Breast epithelium (tissue), 4 donors: ENCODE results near the gene MAD1L1. TPM values are rescaled to one million over a fixed set of nuclear protein-coding genes. Genes with fewer than 3 reads are reported as not detected.
"Not testable (repeated sequence)": the region's sequence is repeated elsewhere in the genome, so short reads cannot be mapped to it uniquely, and the experiment has no call there.

Source experiments
- DNase-seq, 2 donors: peaks; one replicate each; pipeline ENCODE4 v3.0.0-alpha.2; 2019; ENCODE audit warnings: low spot score in 2 of 2
- H3K27ac ChIP-seq, 2 donors: fragments of 200-600 bp; sonication (generic) in 1 of 2; one replicate each; pipeline ENCODE4 v1.5.1; 2016 to 2019; ENCODE audit warnings: mild to moderate bottlenecking in 1 of 2
- H3K27me3 ChIP-seq, 2 donors: fragments of 200-600 bp; sonication (generic) in 1 of 2; one replicate each; pipeline versions ENCODE4 v1.5.1 to v1.6.0; 2017 to 2019; ENCODE audit warnings: control low read depth in 1 of 2, mild to moderate bottlenecking in 1 of 2
- H3K36me3 ChIP-seq: fragments of 200-600 bp; one replicate; pipeline ENCODE4 v1.5.1; 2019
- H3K4me1 ChIP-seq, 2 donors: fragments of 200-600 bp; sonication (generic); one replicate each; pipeline ENCODE4 v1.5.1; 2016 to 2019; ENCODE audit warnings: control low read depth in 1 of 2
- H3K4me3 ChIP-seq, 3 donors: fragments of 200-600 bp; sonication (generic); 1 replicate in 2 of 3; 2 replicates in 1 of 3; pipeline ENCODE4 v1.5.1; 2016 to 2019; ENCODE audit warnings: mild to moderate bottlenecking in 3 of 3, moderate library complexity in 2 of 3
- H3K9me3 ChIP-seq, 2 donors: fragments of 200-600 bp; sonication (generic) in 1 of 2; one replicate each; pipeline ENCODE4 v1.5.1; 2016 to 2019; ENCODE audit warnings: control low read depth in 1 of 2
- POLR2A ChIP-seq: fragments of 450-650 bp; IDR thresholded peaks from one replicate; pipeline ENCODE4 v1.6.1; 2016; ENCODE audit warnings: antibody characterized with exemption, mild to moderate bottlenecking, moderate library complexity
- POLR2AphosphoS5 ChIP-seq, 3 donors: sonication (generic); formaldehyde crosslinking; IDR thresholded peaks; one replicate each; pipeline ENCODE4 v1.6.1; 2017; ENCODE audit warnings: antibody characterized with exemption in 3 of 3
- intact Hi-C: fragments of 100-400 bp; cut with DNase I; formaldehyde crosslinking; loops from one replicate; pipeline ENCODE4 v1.15.1; 2023; ENCODE audit warnings: low total_unique reads
- total RNA-seq, 3 donors: library from RNA; depleted of rRNA; stranded (reverse); fragments of >200 nt; gene quantifications; one replicate each; pipeline ENCODE4 v1.1.0, GENCODE V29; 2016
- TF ChIP-seq, protein P1 (sequence below), 3 donors: fragments of 450-650 bp; IDR thresholded peaks; one replicate each; pipeline ENCODE4 v1.5.1; 2016 to 2017; ENCODE audit warnings: antibody characterized with exemption in 3 of 3, mild to moderate bottlenecking in 3 of 3, moderate library complexity in 3 of 3

Gene MAD1L1
- total RNA-seq, 3 donors from 2014 or later, result 27.7 to 33.9 (median 28.8) TPM

DNA sequence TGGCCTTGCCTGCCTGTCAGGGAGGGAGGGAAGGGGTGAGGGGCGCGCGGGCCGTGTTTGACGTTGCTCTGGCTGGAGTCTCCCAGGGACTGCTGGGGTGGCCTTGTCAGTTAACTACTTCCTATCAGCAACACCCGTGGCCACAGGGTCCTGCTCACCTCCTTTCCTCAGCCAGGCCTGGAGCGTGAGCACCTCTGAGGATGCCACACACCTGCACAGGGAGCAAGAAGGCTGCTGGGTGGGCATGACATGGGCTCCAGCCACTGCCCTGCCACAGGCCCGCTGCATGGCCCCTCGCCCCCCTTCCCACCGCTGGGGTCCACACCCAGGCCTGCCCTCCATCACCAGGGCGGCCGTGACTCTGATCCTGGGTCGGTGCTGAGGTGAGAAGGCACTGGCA, 350.3 kb downstream of the MAD1L1 start:
- Histone ChIP-seq H3K4me3 (no peak overlapping the region), H3K27me3 (no peaks in the 10 kb centered on the region), H3K27ac (no peak overlapping the region), H3K9me3 (no peaks in the 10 kb centered on the region), H3K36me3 (no peaks in the 10 kb centered on the region), H3K4me1 (no peaks in the 10 kb centered on the region)
- DNase-seq, result no peak
- intact Hi-C loops, result no loop called here
- TF ChIP-seq POLR2A (no peak), POLR2AphosphoS5 (IDR thresholded peaks at IDR 0.05) (no peak)
- TF ChIP-seq, protein P1, sequence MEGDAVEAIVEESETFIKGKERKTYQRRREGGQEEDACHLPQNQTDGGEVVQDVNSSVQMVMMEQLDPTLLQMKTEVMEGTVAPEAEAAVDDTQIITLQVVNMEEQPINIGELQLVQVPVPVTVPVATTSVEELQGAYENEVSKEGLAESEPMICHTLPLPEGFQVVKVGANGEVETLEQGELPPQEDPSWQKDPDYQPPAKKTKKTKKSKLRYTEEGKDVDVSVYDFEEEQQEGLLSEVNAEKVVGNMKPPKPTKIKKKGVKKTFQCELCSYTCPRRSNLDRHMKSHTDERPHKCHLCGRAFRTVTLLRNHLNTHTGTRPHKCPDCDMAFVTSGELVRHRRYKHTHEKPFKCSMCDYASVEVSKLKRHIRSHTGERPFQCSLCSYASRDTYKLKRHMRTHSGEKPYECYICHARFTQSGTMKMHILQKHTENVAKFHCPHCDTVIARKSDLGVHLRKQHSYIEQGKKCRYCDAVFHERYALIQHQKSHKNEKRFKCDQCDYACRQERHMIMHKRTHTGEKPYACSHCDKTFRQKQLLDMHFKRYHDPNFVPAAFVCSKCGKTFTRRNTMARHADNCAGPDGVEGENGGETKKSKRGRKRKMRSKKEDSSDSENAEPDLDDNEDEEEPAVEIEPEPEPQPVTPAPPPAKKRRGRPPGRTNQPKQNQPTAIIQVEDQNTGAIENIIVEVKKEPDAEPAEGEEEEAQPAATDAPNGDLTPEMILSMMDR (IDR thresholded peaks at IDR 0.05), result no peak

DNA sequence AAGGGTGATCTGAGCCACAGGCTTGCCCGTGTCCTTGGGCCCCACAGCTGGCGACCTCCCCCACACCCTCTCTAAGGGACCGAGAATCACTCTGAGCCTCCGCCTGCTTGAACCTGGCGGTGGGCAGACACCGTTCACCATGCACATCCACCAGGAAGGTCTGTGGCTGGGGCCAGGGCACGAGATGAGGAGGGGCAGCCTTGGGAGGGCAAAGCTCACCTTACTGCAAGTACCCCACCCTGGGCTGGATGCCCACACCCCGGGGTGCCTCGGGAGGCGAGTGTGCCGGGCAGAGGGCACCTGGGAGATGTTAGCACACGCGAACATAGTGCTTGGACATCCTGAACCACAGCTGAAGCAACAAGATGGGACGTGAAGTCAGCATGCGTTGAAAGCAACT, 350.8 kb downstream of the MAD1L1 start:
- DNase-seq, result no peak
- H3K9me3 ChIP-seq, result no peaks in the 10 kb centered on the region
- H3K27ac ChIP-seq, result no peak overlapping the region
- H3K27me3 ChIP-seq, result no peaks in the 10 kb centered on the region
- no peak overlapping the region for H3K4me3 ChIP-seq
- intact Hi-C loops, result no loop called here
- TF ChIP-seq POLR2AphosphoS5 (IDR thresholded peaks at IDR 0.05) (no peak), POLR2A (no peak)
- TF ChIP-seq, protein P1 (IDR thresholded peaks at IDR 0.05), result no peak
- no peaks in the 10 kb centered on the region for H3K36me3 ChIP-seq
- no peaks in the 10 kb centered on the region for H3K4me1 ChIP-seq

DNA sequence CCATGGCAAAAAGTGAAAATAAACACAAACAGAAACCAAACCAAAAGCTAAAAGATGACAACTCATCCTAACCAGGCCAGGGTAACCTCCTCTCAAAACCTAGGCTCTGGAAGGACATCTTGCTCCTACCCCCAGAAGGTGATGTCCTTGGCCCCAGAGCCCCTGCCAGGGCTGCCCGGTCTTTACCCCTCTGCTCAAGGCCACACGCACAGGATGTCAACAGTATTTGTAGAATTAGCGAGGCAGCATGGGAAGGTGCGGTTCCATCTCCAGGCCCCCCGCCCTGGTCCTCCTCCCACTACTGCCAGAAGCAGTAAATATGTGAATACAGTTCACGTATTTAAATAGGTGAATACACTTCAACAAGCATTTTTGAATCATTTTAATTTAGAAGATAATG, 356.1 kb downstream of the MAD1L1 start:
- H3K27ac ChIP-seq, DNase-seq, H3K4me3 ChIP-seq, H3K9me3 ChIP-seq, H3K27me3 ChIP-seq, H3K4me1 ChIP-seq, H3K36me3 ChIP-seq, intact Hi-C loops: not testable (repeated sequence)

DNA sequence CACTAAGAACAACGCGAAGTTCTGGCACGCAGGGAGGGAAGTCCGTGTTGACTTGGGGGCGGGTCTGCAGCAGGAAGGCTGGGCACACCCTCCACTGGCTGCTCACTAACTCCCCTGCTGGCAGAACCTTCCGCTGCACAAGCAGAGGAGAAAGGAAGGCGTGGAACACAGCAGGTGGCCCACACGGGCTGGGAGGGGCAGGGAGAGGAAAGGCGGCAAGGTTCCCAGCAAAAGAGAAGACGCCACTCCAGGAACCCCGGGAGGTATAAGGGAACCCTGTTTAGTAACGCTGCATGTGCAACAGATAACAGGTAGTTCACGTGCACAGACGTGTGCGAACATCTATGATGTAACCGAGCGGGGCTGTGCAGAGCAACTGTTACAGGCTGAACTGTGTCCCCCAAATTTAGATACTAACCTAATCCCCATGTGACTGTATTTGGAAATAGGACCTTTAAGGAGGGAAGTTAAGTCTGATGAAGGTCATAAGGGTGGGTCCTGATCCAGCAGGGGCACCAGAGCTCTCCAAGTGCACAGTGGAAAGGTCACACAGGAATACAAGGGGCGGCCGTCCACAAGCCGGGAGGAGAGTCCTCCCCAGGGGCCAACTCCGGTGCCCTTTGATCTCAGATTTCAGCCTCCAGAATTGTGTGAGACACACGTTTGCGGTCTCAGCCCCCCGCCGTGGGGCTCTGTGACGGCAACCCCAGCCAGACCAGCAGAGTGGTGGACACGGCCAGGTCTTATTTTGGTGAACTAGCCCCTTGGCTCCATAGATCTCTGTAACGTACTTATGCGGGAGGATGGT, 357.1 kb downstream of the MAD1L1 start:
- TF ChIP-seq, protein P1 (IDR thresholded peaks at IDR 0.05), result peak in 1 of 3 donors; percentile 13
- H3K36me3 ChIP-seq, H3K27ac ChIP-seq, DNase-seq, H3K4me1 ChIP-seq, H3K4me3 ChIP-seq, intact Hi-C loops, H3K27me3 ChIP-seq, H3K9me3 ChIP-seq: not testable (repeated sequence)

DNA sequence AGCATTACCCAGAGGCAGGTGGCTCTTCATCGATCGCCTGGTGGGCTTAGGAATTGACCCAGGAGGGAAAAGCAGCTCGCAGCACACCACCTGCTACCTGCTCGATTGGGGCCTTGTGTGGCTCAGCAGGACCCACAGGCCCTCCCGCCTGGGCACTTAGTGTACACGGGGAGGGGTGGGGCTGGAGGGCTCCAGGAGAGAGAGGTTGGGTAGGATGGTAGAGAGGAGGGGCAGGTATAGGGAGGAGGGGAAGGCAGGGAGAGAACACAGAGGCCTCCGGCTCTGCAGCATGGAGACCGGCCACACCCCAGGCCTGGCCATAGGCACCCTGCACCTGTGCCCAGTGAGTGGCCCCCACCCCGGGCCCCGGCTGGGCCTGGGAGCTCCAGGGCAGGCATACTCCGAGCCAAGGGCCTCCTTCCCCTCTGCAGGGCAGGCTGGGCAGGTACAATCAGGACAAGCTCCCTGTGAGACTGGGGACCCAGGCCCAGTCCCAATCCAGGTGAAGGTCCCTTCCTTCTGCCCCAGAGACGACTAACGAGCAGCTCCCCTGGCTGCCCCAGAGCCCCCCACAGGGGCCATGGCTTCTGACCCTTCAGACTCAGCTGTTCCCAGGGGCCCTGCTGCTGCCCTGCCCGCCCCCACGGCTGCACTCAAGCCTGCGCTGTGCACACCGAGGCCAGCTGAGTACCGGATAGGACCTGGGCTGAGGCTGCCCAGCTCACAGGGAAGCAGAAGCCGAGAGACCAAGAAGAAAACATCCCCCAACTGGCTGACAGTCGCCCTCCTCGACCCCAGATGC, 358.0 kb downstream of the MAD1L1 start:
- DNase-seq, H3K27me3 ChIP-seq, H3K9me3 ChIP-seq, H3K4me1 ChIP-seq, intact Hi-C loops, H3K4me3 ChIP-seq, H3K27ac ChIP-seq, H3K36me3 ChIP-seq: not testable (repeated sequence)

DNA sequence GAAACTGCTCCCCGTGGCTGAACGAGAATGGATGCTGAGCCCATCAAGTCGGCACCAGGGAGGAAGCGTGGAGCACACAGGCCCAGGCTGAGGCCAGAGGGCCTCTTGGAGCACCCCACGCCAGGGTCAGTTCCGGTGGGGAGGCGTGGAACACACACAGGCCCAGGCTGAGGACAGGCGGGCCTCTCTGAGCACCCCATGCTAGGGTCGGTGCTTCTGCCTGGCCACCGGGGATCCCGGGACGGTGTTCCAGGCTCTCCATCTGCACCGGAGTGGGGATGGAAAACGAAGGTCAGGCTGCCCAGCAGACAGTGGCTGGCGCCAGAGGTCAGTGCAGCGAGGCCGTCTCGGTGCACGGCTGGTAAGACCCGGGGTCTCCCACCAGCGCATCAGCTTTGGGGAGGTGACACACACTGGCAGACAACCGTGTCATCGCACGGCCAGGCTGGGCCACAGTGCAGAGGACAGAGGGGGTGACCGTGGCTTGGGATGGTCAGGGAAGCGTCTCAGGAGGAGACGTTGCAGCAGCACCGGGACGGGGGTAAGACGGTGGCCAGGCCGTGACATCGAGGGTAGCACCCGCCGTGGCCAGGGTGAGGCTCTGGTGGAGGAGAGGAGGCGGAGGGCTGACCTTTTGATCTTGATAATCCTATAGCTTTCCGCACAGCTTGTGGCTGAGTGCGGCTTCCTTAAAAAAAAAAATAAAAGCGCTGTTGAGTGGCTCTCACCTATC, 358.7 kb downstream of the MAD1L1 start:
- no peak overlapping the region for H3K27ac ChIP-seq
- H3K36me3 ChIP-seq, result no peaks in the 10 kb centered on the region
- intact Hi-C loops, result no loop called here
- no peaks in the 10 kb centered on the region for H3K9me3 ChIP-seq
- no peaks in the 10 kb centered on the region for H3K4me1 ChIP-seq
- no peak for DNase-seq
- TF ChIP-seq POLR2AphosphoS5 (IDR thresholded peaks at IDR 0.05) (no peak), POLR2A (no peak)
- TF ChIP-seq, protein P1 (IDR thresholded peaks at IDR 0.05), result no peak
- H3K4me3 ChIP-seq, result no peak overlapping the region
- no peaks in the 10 kb centered on the region for H3K27me3 ChIP-seq
